PC-3 (cell line): ENCODE data around the gene PRICKLE1. TPM values are rescaled to one million over a fixed set of nuclear protein-coding genes. Genes with fewer than 3 reads are reported as not detected.
A peak's percentile ranks its signal among the peaks of the same experiment; 100 is the strongest.

Source experiments
- ATAC-seq: fragments of 200-7000 bp; cut with Tn5 transposase; 2 replicates; pipeline ENCODE4 v1.9.1; 2020; ENCODE audit warnings: mild to moderate bottlenecking, moderate library complexity
- BruUV-seq: library from RNA; stranded (reverse); fragments of 400-500 nt; replicated peaks from 2 replicates; lab custom pipeline; 2021; lab: Mats Ljungman, UMichigan
- CTCF ChIA-PET: fragments of 300-600 bp; sonication (Branson Sonifier 250); formaldehyde crosslinking; loops from one replicate; lab custom pipeline; 2022; ENCODE audit warnings: antibody characterized with exemption; lab: Charles Lee
- POLR2A ChIA-PET: fragments of 300-600 bp; sonication (Branson Sonifier 250); formaldehyde crosslinking; loops from one replicate; lab custom pipeline; 2022; ENCODE audit warnings: antibody characterized with exemption; ENCODE audit not compliant: unreplicated experiment; lab: Charles Lee
- DNase-seq: peaks from one replicate; pipeline ENCODE4 v3.0.0-alpha.2; 2015
- H2AFZ ChIP-seq: fragments of 300-600 bp; sonication (generic); 2 replicates; pipeline ENCODE4 v1.6.0; 2016; ENCODE audit warnings: antibody characterized with exemption, low read length
- H3F3A ChIP-seq: fragments of 300-600 bp; sonication (generic); one replicate; pipeline ENCODE4 v1.6.0; 2017; ENCODE audit warnings: antibody characterized with exemption, low read length, control low read depth, mild to moderate bottlenecking; ENCODE audit not compliant: unreplicated experiment
- H3K27ac ChIP-seq: fragments of 300-600 bp; sonication (generic); 2 replicates; pipeline ENCODE4 v1.5.1; 2016; ENCODE audit warnings: mild to moderate bottlenecking, low read length
- H3K27me3 ChIP-seq: fragments of 300-600 bp; sonication (generic); 2 replicates; pipeline ENCODE4 v1.6.1; 2016; ENCODE audit warnings: low read length, mixed read lengths
- H3K36me3 ChIP-seq: fragments of 300-600 bp; sonication (generic); 2 replicates; pipeline ENCODE4 v1.6.1; 2016; ENCODE audit warnings: low read depth, mixed run types, low read length, mixed read lengths
- H3K4me1 ChIP-seq: fragments of 300-600 bp; sonication (generic); 2 replicates; pipeline ENCODE4 v1.5.1; 2016; ENCODE audit warnings: low read length; ENCODE audit not compliant: insufficient read depth
- H3K4me2 ChIP-seq: fragments of 300-600 bp; sonication (generic); 2 replicates; pipeline ENCODE4 v1.6.0; 2016; ENCODE audit warnings: low read length
- H3K4me3 ChIP-seq: fragments of 300-600 bp; sonication (generic); 2 replicates; pipeline ENCODE4 v1.5.1; 2016; ENCODE audit warnings: mild to moderate bottlenecking, low read length, mixed read lengths
- H3K79me2 ChIP-seq: fragments of 300-600 bp; sonication (generic); 2 replicates; pipeline ENCODE4 v1.6.1; 2017; ENCODE audit warnings: low read length, mixed read lengths
- H3K9ac ChIP-seq: fragments of 300-600 bp; sonication (generic); 2 replicates; pipeline ENCODE4 v1.6.0; 2016; ENCODE audit warnings: mild to moderate bottlenecking, low read length
- H3K9me2 ChIP-seq: fragments of 300-600 bp; sonication (generic); replicated peaks from 2 replicates; pipeline ENCODE4 v1.6.1; 2016; ENCODE audit warnings: mixed run types, low read length, mixed read lengths
- H3K9me3 ChIP-seq: fragments of 300-600 bp; sonication (generic); 2 replicates; pipeline ENCODE4 v1.6.1; 2016; ENCODE audit warnings: low read length, mixed read lengths
- H4K20me1 ChIP-seq: fragments of 300-600 bp; sonication (generic); 2 replicates; pipeline ENCODE4 v1.6.1; 2016; ENCODE audit warnings: low read length, mixed read lengths
- EZH2 ChIP-seq: fragments of 300-600 bp; sonication (generic); IDR thresholded peaks from one replicate; pipeline ENCODE4 v1.6.1; 2017; ENCODE audit warnings: antibody characterized with exemption, mild to moderate bottlenecking, low read length; ENCODE audit not compliant: unreplicated experiment
- EZH2phosphoT487 ChIP-seq: fragments of 300-600 bp; sonication (generic); IDR thresholded peaks from 2 replicates; pipeline ENCODE4 v1.6.1; 2018; ENCODE audit warnings: mild to moderate bottlenecking, antibody characterized with exemption, low read length, borderline replicate concordance
- intact Hi-C: fragments of 100-400 bp; cut with micrococcal nuclease; formaldehyde crosslinking; loops from 2 replicates; pipeline ENCODE4 v1.9.0; 2023
- total RNA-seq: library from RNA; depleted of rRNA; stranded (reverse); fragments of >200 nt; gene quantifications from 2 replicates; pipeline ENCODE4 v1.2.3, GENCODE V29; 2014
- TF ChIP-seq, protein P1 (sequence below): fragments of 300-600 bp; sonication (generic); conservative IDR thresholded peaks from 2 replicates; pipeline ENCODE4 v1.5.1; 2017; ENCODE audit warnings: antibody characterized with exemption, low read depth, mild to moderate bottlenecking, low read length

Gene PRICKLE1
- total RNA-seq, 1 experiment from 2014 or later: 17.2 TPM

DNA sequence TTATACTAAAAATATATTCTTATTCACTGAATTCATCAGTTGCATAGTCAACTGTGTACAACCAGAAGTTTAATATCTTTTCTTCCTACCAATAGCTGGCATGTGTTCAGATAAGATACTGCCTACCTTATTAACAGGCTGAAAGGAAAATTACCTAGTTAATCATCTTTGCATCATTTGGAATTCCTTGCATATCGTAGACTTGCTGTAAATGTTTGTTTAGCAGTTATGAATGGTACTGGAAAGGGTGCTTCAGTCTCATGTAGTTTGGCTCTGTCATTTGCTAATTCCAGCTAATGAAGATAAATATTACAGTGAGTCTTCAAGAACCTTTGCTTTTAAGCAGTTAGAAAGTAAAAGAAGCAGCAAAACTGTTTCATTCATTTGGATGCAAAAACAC is 179.2 kb downstream of the PRICKLE1 start:
- no TSS peak for BruUV-seq
- CTCF ChIA-PET: interaction anchor here (0.6 kb wide), 1 partner anchor 20 kb away, joined by 3 read pairs; no protein-coding TSS in a partner anchor

DNA sequence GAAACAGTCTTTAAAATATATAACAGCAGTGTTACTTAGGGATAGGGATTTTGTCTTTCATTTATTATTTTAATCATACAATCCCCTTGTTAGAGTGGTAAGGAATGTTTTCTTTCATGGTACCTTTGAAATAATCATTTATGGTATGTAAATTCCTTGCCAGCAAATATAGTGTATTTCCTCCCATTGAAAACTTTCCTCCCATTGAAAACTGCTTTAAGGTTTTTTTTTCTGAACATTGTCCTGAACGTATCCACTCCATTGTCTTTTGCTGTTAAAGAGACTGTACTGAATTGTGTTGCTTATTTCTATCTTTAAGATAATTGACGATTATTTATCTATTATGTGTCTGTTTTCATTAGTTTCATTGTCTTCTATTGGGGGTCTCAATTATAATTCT is 180.1 kb downstream of the PRICKLE1 start:
- Histone ChIP-seq H3K9me3 (no peaks in the 10 kb centered on the region), H3K4me2 (no peak overlapping the region), H3K79me2 (no peaks in the 10 kb centered on the region; the same call in 1 of the 2 replicates), H4K20me1 (no peaks in the 10 kb centered on the region), H3K4me1 (peaks cover 4% of the 10 kb centered on the region; the same call in 1 of the 2 replicates), H3F3A (no peaks in the 10 kb centered on the region), H3K27me3 (no peaks in the 10 kb centered on the region), H3K36me3 (peaks cover 6% of the 10 kb centered on the region; the same call in 1 of the 2 replicates), H3K4me3 (no peak overlapping the region), H2AFZ (no peak overlapping the region), H3K9me2 (no peaks in the 10 kb centered on the region), H3K27ac (no peak overlapping the region), H3K9ac (no peak overlapping the region)
- BruUV-seq: no TSS peak
- TF ChIP-seq EZH2 (no peak), EZH2phosphoT487 (no peak)
- TF ChIP-seq, protein P1, sequence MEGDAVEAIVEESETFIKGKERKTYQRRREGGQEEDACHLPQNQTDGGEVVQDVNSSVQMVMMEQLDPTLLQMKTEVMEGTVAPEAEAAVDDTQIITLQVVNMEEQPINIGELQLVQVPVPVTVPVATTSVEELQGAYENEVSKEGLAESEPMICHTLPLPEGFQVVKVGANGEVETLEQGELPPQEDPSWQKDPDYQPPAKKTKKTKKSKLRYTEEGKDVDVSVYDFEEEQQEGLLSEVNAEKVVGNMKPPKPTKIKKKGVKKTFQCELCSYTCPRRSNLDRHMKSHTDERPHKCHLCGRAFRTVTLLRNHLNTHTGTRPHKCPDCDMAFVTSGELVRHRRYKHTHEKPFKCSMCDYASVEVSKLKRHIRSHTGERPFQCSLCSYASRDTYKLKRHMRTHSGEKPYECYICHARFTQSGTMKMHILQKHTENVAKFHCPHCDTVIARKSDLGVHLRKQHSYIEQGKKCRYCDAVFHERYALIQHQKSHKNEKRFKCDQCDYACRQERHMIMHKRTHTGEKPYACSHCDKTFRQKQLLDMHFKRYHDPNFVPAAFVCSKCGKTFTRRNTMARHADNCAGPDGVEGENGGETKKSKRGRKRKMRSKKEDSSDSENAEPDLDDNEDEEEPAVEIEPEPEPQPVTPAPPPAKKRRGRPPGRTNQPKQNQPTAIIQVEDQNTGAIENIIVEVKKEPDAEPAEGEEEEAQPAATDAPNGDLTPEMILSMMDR: no peak
- ChIA-PET POLR2A (no interaction called here), CTCF (no interaction called here)
- ATAC-seq (no peak), DNase-seq (no peak)
- intact Hi-C loops: no loop called here

More for the DNA sequence above, 179.2 kb downstream of the PRICKLE1 start:
- Histone ChIP-seq H4K20me1 (no peaks in the 10 kb centered on the region), H3K79me2 (no peaks in the 10 kb centered on the region; the same call in 1 of the 2 replicates), H3K36me3 (peaks cover 6% of the 10 kb centered on the region), H3K4me2 (no peak overlapping the region), H3K9ac (no peak overlapping the region), H3F3A (no peaks in the 10 kb centered on the region), H3K9me3 (no peaks in the 10 kb centered on the region), H3K4me1 (peaks cover 4% of the 10 kb centered on the region; the same call in 1 of the 2 replicates), H3K4me3 (no peak overlapping the region), H3K27ac (no peak overlapping the region), H3K27me3 (no peaks in the 10 kb centered on the region), H3K9me2 (no peaks in the 10 kb centered on the region), H2AFZ (no peak overlapping the region)
- peak; percentile 13 for DNase-seq
- TF ChIP-seq, protein P1: no peak
- TF ChIP-seq EZH2: no peak
- TF ChIP-seq EZH2phosphoT487: no peak
- no peak; the same call in 1 of the 2 replicates for ATAC-seq
- POLR2A ChIA-PET: no interaction called here
- intact Hi-C loops: no loop called here

DNA sequence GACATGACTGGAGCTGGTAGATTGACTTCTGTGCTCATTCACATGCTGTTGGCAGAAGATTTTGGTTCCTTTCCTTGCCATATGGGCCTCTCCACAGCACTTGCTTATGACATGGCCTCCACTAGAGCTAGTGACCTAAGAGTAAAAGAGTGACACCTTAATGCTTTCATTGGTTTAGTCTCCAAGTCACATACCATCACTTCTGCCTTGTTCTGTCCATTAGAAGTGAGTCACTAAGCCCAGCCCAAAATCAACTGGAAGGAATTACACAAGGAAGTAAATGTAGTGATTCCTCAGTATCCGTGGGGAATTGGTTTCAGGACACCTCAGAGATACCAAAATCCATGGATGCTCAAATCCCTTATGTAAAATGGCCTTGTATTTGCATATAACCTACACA is 182.2 kb downstream of the PRICKLE1 start:
- H2AFZ ChIP-seq: no peak overlapping the region
- H3K27ac ChIP-seq: no peak overlapping the region
- BruUV-seq: no TSS peak
- ChIA-PET POLR2A (no interaction called here), CTCF (no interaction called here)
- no peaks in the 10 kb centered on the region for H3K9me2 ChIP-seq
- H3K27me3 ChIP-seq: no peaks in the 10 kb centered on the region
- no peak overlapping the region for H3K9ac ChIP-seq
- peaks cover 4% of the 10 kb centered on the region; the same call in 1 of the 2 replicates for H3K36me3 ChIP-seq
- no peaks in the 10 kb centered on the region for H3K9me3 ChIP-seq
- intact Hi-C loops: no loop called here
- no peak overlapping the region for H3K4me2 ChIP-seq
- H3K4me3 ChIP-seq: no peak overlapping the region
- peak; percentile 13 for DNase-seq
- H4K20me1 ChIP-seq: no peaks in the 10 kb centered on the region
- no peaks in the 10 kb centered on the region for H3K79me2 ChIP-seq
- TF ChIP-seq EZH2: no peak
- TF ChIP-seq, protein P1: no peak
- no peak for TF ChIP-seq EZH2phosphoT487
- H3K4me1 ChIP-seq: peaks cover 4% of the 10 kb centered on the region; the same call in 1 of the 2 replicates
- no peak; the same call in 1 of the 2 replicates for ATAC-seq
- no peaks in the 10 kb centered on the region for H3F3A ChIP-seq
